Pons (tissue), 1 donor: ENCODE data around the gene WAPL.
"Not testable (repeated sequence)": the region's sequence is repeated elsewhere in the genome, so short reads cannot be mapped to it uniquely, and the experiment has no call there.

Experiments used
- DNase-seq: peaks from one replicate; pipeline ENCODE4 v3.0.0-alpha.2; 2016; ENCODE audit warnings: low spot score

WAPL gene

GRCh38 chr10:86521678-86522509 lies at the start of gene WAPL:
TSS of gene WAPL (minus strand) at chr10:86521792. CDS start at chr10:86518069, 3,723 bp downstream.
- peak; percentile 91 for DNase-seq

- DNase-seq: no peak
Observed at GRCh38 chr10:86569335-86569734, 47.7 kb upstream of the WAPL start.

GRCh38 chr10:86566518-86566917 lies 44.9 kb upstream of the WAPL start:
- DNase-seq: not testable (repeated sequence)

- not testable (repeated sequence) for DNase-seq
Observed at GRCh38 chr10:86563338-86563737, 41.7 kb upstream of the WAPL start.

- DNase-seq: not testable (repeated sequence)
Observed at GRCh38 chr10:86558695-86559094, 37.1 kb upstream of the WAPL start.

GRCh38 chr10:86556933-86557649 lies 35.5 kb upstream of the WAPL start:
- no peak for DNase-seq

GRCh38 chr10:86556532-86556931 lies 34.9 kb upstream of the WAPL start:
- no peak for DNase-seq

- DNase-seq: no peak
Observed at GRCh38 chr10:86553639-86554038, 32.0 kb upstream of the WAPL start.

- DNase-seq: no peak
Observed at GRCh38 chr10:86553213-86553612, 31.6 kb upstream of the WAPL start.

GRCh38 chr10:86547296-86547695 lies 25.7 kb upstream of the WAPL start:
- DNase-seq: no peak

GRCh38 chr10:86545101-86545500 lies 23.5 kb upstream of the WAPL start:
- DNase-seq: no peak

- DNase-seq: no peak
Observed at GRCh38 chr10:86540016-86540415, 18.4 kb upstream of the WAPL start.

GRCh38 chr10:86538547-86538946 lies 17.0 kb upstream of the WAPL start:
- DNase-seq: peak; percentile 26

GRCh38 chr10:86538040-86538439 lies 16.4 kb upstream of the WAPL start:
- not testable (repeated sequence) for DNase-seq

- no peak for DNase-seq
Observed at GRCh38 chr10:86536294-86536861, 14.8 kb upstream of the WAPL start.

- no peak for DNase-seq
Observed at GRCh38 chr10:86535132-86535882, 13.7 kb upstream of the WAPL start.

- no peak for DNase-seq
Observed at GRCh38 chr10:86533328-86533727, 11.7 kb upstream of the WAPL start.

GRCh38 chr10:86528736-86529135 lies 7.1 kb upstream of the WAPL start:
- DNase-seq: not testable (repeated sequence)

- no peak for DNase-seq
Observed at GRCh38 chr10:86526606-86527005, 5.0 kb upstream of the WAPL start.

GRCh38 chr10:86525713-86526112 lies 4.1 kb upstream of the WAPL start:
- DNase-seq: not testable (repeated sequence)

GRCh38 chr10:86524225-86524962 lies 2.8 kb upstream of the WAPL start:
- no peak for DNase-seq
